GM23338 (cell line): Measurements from ENCODE around the gene ESR1.

ENCODE experiments used
- CREB1 ChIP-seq: fragments of 250-450 bp; sonication (Bioruptor Pico); IDR thresholded peaks from 2 replicates; pipeline ENCODE4 v1.5.0; 2020; ENCODE audit warnings: low read depth, mild to moderate bottlenecking, moderate library complexity
- EZH2 ChIP-seq: fragments of 200-600 bp; sonication (generic); IDR thresholded peaks from one replicate; pipeline ENCODE4 v1.8.0; 2017; ENCODE audit warnings: antibody characterized with exemption, mild to moderate bottlenecking, low read depth; ENCODE audit not compliant: unreplicated experiment
- EZH2phosphoT487 ChIP-seq: fragments of 200-600 bp; sonication (generic); IDR thresholded peaks from one replicate; pipeline ENCODE4 v1.8.1; 2018; ENCODE audit warnings: antibody characterized with exemption; ENCODE audit not compliant: unreplicated experiment
- JUNB ChIP-seq: IDR thresholded peaks from one replicate; pipeline ENCODE4 v1.6.1; 2016; ENCODE audit warnings: antibody characterized with exemption; ENCODE audit not compliant: unreplicated experiment
- NANOG ChIP-seq: IDR thresholded peaks from 2 replicates; pipeline ENCODE4 v1.6.1; 2016; ENCODE audit warnings: antibody characterized with exemption, borderline replicate concordance
- POLR2AphosphoS5 ChIP-seq: IDR thresholded peaks from 2 replicates; pipeline ENCODE4 v1.6.1; 2016; ENCODE audit warnings: antibody characterized with exemption, low read depth
- ZNF114 ChIP-seq: fragments of 250-450 bp; sonication (Bioruptor Pico); IDR thresholded peaks from 2 replicates; pipeline ENCODE4 v1.5.0; 2020; ENCODE audit warnings: mild to moderate bottlenecking, moderate library complexity
- TF ChIP-seq, protein P1 (sequence below), 2 experiments: fragments of 200-600 bp in 1 of 2; sonication (generic) in 1 of 2; conservative IDR thresholded peaks; 2 replicates each; pipeline versions ENCODE4 v1.5.1 to v1.6.1; 2016 to 2017; ENCODE audit warnings: antibody characterized with exemption in 2 of 2, low read depth in 2 of 2, mild to moderate bottlenecking in 2 of 2, moderate library complexity in 1 of 2
- TF ChIP-seq, protein P2 (sequence below): IDR thresholded peaks from one replicate; pipeline ENCODE4 v1.6.1; 2018; ENCODE audit warnings: antibody characterized with exemption; ENCODE audit not compliant: unreplicated experiment
- TF ChIP-seq, protein P3 (sequence below): IDR thresholded peaks from 2 replicates; pipeline ENCODE4 v1.6.1; 2016; ENCODE audit warnings: antibody characterized with exemption

DNA sequence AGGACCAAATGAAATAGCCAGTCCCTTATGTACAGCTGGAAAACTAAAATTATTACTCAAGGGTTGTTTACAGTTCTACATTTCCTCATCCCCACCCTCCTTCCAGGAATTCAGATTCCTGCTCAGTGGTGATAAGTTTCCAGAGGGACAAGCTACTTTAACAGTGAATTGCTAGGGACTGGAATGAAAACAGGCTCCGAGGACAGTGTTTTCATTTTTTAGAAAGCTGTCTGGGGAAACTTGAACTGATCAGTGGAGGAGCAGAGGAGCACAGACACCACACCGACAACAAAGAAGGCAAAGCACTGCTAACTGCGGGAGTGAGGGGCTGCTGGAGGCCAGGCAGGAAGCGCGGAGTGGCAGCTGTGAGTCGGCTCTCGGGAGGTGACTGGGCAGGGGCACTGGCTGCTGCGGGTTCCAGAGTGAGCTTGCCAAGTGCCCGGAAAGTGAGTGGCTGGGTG is 322.2 kb downstream of the ESR1 start:
- TF ChIP-seq, protein P1, sequence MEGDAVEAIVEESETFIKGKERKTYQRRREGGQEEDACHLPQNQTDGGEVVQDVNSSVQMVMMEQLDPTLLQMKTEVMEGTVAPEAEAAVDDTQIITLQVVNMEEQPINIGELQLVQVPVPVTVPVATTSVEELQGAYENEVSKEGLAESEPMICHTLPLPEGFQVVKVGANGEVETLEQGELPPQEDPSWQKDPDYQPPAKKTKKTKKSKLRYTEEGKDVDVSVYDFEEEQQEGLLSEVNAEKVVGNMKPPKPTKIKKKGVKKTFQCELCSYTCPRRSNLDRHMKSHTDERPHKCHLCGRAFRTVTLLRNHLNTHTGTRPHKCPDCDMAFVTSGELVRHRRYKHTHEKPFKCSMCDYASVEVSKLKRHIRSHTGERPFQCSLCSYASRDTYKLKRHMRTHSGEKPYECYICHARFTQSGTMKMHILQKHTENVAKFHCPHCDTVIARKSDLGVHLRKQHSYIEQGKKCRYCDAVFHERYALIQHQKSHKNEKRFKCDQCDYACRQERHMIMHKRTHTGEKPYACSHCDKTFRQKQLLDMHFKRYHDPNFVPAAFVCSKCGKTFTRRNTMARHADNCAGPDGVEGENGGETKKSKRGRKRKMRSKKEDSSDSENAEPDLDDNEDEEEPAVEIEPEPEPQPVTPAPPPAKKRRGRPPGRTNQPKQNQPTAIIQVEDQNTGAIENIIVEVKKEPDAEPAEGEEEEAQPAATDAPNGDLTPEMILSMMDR (conservative IDR thresholded peaks at IDR 0.05; ENCODE audit: low read depth in 2 of 2), result no peak
- no peak for TF ChIP-seq CREB1 (CRISPR knock-in tag)
- no peak for TF ChIP-seq EZH2
- TF ChIP-seq POLR2AphosphoS5, result no peak
- no peak for TF ChIP-seq EZH2phosphoT487
- no peak for TF ChIP-seq ZNF114 (CRISPR knock-in tag)
- TF ChIP-seq, protein P2, sequence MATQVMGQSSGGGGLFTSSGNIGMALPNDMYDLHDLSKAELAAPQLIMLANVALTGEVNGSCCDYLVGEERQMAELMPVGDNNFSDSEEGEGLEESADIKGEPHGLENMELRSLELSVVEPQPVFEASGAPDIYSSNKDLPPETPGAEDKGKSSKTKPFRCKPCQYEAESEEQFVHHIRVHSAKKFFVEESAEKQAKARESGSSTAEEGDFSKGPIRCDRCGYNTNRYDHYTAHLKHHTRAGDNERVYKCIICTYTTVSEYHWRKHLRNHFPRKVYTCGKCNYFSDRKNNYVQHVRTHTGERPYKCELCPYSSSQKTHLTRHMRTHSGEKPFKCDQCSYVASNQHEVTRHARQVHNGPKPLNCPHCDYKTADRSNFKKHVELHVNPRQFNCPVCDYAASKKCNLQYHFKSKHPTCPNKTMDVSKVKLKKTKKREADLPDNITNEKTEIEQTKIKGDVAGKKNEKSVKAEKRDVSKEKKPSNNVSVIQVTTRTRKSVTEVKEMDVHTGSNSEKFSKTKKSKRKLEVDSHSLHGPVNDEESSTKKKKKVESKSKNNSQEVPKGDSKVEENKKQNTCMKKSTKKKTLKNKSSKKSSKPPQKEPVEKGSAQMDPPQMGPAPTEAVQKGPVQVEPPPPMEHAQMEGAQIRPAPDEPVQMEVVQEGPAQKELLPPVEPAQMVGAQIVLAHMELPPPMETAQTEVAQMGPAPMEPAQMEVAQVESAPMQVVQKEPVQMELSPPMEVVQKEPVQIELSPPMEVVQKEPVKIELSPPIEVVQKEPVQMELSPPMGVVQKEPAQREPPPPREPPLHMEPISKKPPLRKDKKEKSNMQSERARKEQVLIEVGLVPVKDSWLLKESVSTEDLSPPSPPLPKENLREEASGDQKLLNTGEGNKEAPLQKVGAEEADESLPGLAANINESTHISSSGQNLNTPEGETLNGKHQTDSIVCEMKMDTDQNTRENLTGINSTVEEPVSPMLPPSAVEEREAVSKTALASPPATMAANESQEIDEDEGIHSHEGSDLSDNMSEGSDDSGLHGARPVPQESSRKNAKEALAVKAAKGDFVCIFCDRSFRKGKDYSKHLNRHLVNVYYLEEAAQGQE, result no peak
- TF ChIP-seq JUNB, result no peak
- TF ChIP-seq, protein P3, sequence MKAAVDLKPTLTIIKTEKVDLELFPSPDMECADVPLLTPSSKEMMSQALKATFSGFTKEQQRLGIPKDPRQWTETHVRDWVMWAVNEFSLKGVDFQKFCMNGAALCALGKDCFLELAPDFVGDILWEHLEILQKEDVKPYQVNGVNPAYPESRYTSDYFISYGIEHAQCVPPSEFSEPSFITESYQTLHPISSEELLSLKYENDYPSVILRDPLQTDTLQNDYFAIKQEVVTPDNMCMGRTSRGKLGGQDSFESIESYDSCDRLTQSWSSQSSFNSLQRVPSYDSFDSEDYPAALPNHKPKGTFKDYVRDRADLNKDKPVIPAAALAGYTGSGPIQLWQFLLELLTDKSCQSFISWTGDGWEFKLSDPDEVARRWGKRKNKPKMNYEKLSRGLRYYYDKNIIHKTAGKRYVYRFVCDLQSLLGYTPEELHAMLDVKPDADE, result no peak
- TF ChIP-seq NANOG, result no peak
